A549 treated with dexamethasone at 1 μM for 4 hours (cell line): ENCODE measurements around the gene HTR2B. TPM values are rescaled to one million over a fixed set of nuclear protein-coding genes. Genes with fewer than 3 reads are reported as not detected.

Source experiments
- total RNA-seq: library from RNA; stranded (reverse); fragments of 200-300 nt; extraction: Qiagen RNA extraction; gene quantifications from 5 replicates; pipeline ENCODE4 v1.2.3, GENCODE V29; 2022

HTR2B gene
- total RNA-seq: 0.04 TPM in 1 of 5 replicates, not detected in the others

GRCh38 chr2:231124838-231125568, at the start of gene HTR2B:
Gene HTR2B, minus strand, starts transcription at chr2:231125042. Its CDS starts 1,278 bp downstream, at chr2:231123764.

Other genes with a start within 250 kb of the HTR2B start
- gene GPR55, start 199.8 kb downstream of the HTR2B start, total RNA-seq: 0.02 TPM in 1 of 5 replicates, not detected in the others
- gene SPATA3, start 128.9 kb downstream of the HTR2B start, total RNA-seq: not detected in 5 replicates
- 5.9 to 8.1 TPM (median 6.6 TPM) in 5 replicates for gene C2orf72, start 87.5 kb downstream of the HTR2B start, total RNA-seq
- gene PSMD1, start 68.2 kb downstream of the HTR2B start, total RNA-seq: 108 to 113 TPM (median 112 TPM) in 5 replicates
- 13.2 to 15.7 TPM (median 14.6 TPM) in 5 replicates for gene ARMC9, start 73.6 kb upstream of the HTR2B start, total RNA-seq